Endothelial cell of umbilical vein (primary cell): ENCODE results near the gene DNAL1. TPM values are rescaled to one million over a fixed set of nuclear protein-coding genes. Genes with fewer than 3 reads are reported as not detected.
A peak's percentile ranks its signal among the peaks of the same experiment; 100 is the strongest.

Source experiments
- BruUV-seq: library from RNA; stranded (reverse); fragments of 400-500 nt; replicated peaks from 2 replicates; lab custom pipeline; 2021; lab: Mats Ljungman, UMichigan
- CTCF ChIA-PET: fragments of 300-600, 350-600 bp; sonication (Branson Sonifier 250); formaldehyde crosslinking; loops from one replicate; lab custom pipeline; 2021; ENCODE audit warnings: antibody characterized with exemption, inconsistent platforms; lab: Charles Lee
- POLR2A ChIA-PET: fragments of 300-600, 350-600 bp; sonication (Branson Sonifier 250); formaldehyde crosslinking; loops from one replicate; lab custom pipeline; 2021; ENCODE audit warnings: antibody characterized with exemption, inconsistent platforms; lab: Charles Lee
- DNase-seq: peaks from one replicate; pipeline ENCODE4 v3.0.0-alpha.2; 2011; ENCODE audit warnings: low read depth, low spot score
- FAIRE-seq: peaks from 2 replicates; lab custom pipeline; 2011; peaks lifted over from hg19 to GRCh38; lab: Jason Lieb, UNC
- H2AFZ ChIP-seq: 2 replicates; pipeline ENCODE4 v1.6.0; 2012; ENCODE audit warnings: low read depth, low read length, control low read depth, inconsistent platforms
- H3K27ac ChIP-seq: 2 replicates; pipeline ENCODE4 v1.5.1; 2011; ENCODE audit warnings: low read depth, mild to moderate bottlenecking, control low read depth, low read length, moderate library complexity; ENCODE audit not compliant: insufficient read depth
- H3K27me3 ChIP-seq, 2 experiments: 2 replicates each; pipeline versions ENCODE4 v1.6.0 to v1.6.1; 2011; ENCODE audit warnings: low read length in 2 of 2, mixed read lengths in 1 of 2; ENCODE audit not compliant: control insufficient read depth in 2 of 2, insufficient read depth in 2 of 2
- H3K36me3 ChIP-seq, 2 experiments: 2 replicates in 1 of 2; 3 replicates in 1 of 2; pipeline ENCODE4 v1.5.1; 2011; ENCODE audit warnings: low read length in 2 of 2, mild to moderate bottlenecking in 1 of 2, moderate library complexity in 1 of 2; ENCODE audit not compliant: control insufficient read depth in 2 of 2, insufficient read depth in 2 of 2; ENCODE audit errors: extremely low read depth in 1 of 2
- H3K4me1 ChIP-seq: 3 replicates; pipeline ENCODE4 v1.5.1; 2011; ENCODE audit warnings: mild to moderate bottlenecking, low read length; ENCODE audit not compliant: control insufficient read depth, insufficient read depth; ENCODE audit errors: extremely low read depth
- H3K4me2 ChIP-seq: 2 replicates; pipeline ENCODE4 v1.6.1; 2011; ENCODE audit warnings: low read length, control low read depth, mixed read lengths; ENCODE audit not compliant: insufficient read depth
- H3K4me3 ChIP-seq, 3 experiments: fragments of 200-600 bp in 1 of 3; sonication (generic), shearing (Covaris generic) in 1 of 3; replicated peaks in 1 of 3; 2 replicates each; pipeline ENCODE4 v1.5.1; 2011 to 2016; ENCODE audit warnings: control low read depth in 3 of 3, low read length in 3 of 3, mild to moderate bottlenecking in 2 of 3, inconsistent platforms in 1 of 3, low read depth in 1 of 3, moderate library complexity in 1 of 3; ENCODE audit not compliant: insufficient read depth in 1 of 3
- H3K79me2 ChIP-seq: 2 replicates; pipeline ENCODE4 v1.6.0; 2012; ENCODE audit warnings: low read length, inconsistent platforms; ENCODE audit not compliant: control insufficient read depth, insufficient read depth
- H3K9ac ChIP-seq: replicated peaks from 2 replicates; pipeline ENCODE3; 2011; ENCODE audit warnings: low read length, control low read depth; ENCODE audit not compliant: insufficient read depth; ENCODE audit errors: extremely low read depth
- H3K9me1 ChIP-seq: replicated peaks from 3 replicates; pipeline ENCODE4 v1.6.0; 2011; ENCODE audit warnings: mild to moderate bottlenecking, low read length; ENCODE audit not compliant: control insufficient read depth, insufficient read depth; ENCODE audit errors: extremely low read depth
- H3K9me3 ChIP-seq: replicated peaks from 2 replicates; pipeline ENCODE4 v1.5.1; 2012; ENCODE audit warnings: low read length, inconsistent platforms; ENCODE audit not compliant: control insufficient read depth, insufficient read depth
- H4K20me1 ChIP-seq: replicated peaks from 2 replicates; pipeline ENCODE3; 2011; ENCODE audit warnings: mild to moderate bottlenecking, low read length; ENCODE audit not compliant: control insufficient read depth, insufficient read depth; ENCODE audit errors: extremely low read depth
- JUN ChIP-seq: IDR thresholded peaks from 2 replicates; pipeline ENCODE4 v1.6.1; 2011; ENCODE audit warnings: borderline replicate concordance, low read depth; ENCODE audit not compliant: insufficient read length, insufficient read depth
- POLR2AphosphoS5 ChIP-seq: IDR thresholded peaks from 2 replicates; pipeline ENCODE4 v1.6.1; 2012; ENCODE audit warnings: low read depth, mild to moderate bottlenecking, control low read depth, low read length, moderate library complexity; ENCODE audit not compliant: insufficient read depth
- dilution Hi-C: fragments of 300-500 bp; cut with MboI; formaldehyde crosslinking; loops from one replicate; pipeline ENCODE4 v1.15.0; 2019; ENCODE audit warnings: low sequenced_read_pairs; ENCODE audit not compliant: extremely low pct_ligation_motif_present
- intact Hi-C: fragments of 100-400 bp; cut with micrococcal nuclease; formaldehyde crosslinking; loops from one replicate; pipeline ENCODE4 v1.10.0; 2022
- polyA plus RNA-seq, 4 experiments: library from polyadenylated mRNA; depleted of rRNA in 3 of 4; stranded (reverse) in 3 of 4; unstranded in 1 of 4; fragments of >200 nt; gene quantifications; 2 replicates each; pipeline versions ENCODE4 v1.2.1 to v1.2.3, GENCODE V29; 2011 to 2012; ENCODE audit warnings: missing spikeins in 1 of 4
- total RNA-seq: library from RNA; stranded (reverse); gene quantifications from 2 replicates; pipeline ENCODE4 v1.2.3, GENCODE V29; 2021
- TF ChIP-seq, protein P1 (sequence below), 2 donors: IDR thresholded peaks; 1 replicate in 1 of 2; 2 replicates in 1 of 2; pipeline ENCODE4 v1.5.1; 2011; ENCODE audit warnings: low read length in 2 of 2, mild to moderate bottlenecking in 2 of 2, moderate library complexity in 2 of 2, control low read depth in 1 of 2, inconsistent platforms in 1 of 2, low read depth in 1 of 2; ENCODE audit not compliant: insufficient read depth in 1 of 2; ENCODE audit errors: extremely low read depth in 1 of 2

DNAL1 gene
- total and polyA plus RNA-seq, 2 donors (not counting 3 experiments of a cell fraction or from before 2014, with no cell fraction given) = 2.4 to 15.3 TPM

DNA sequence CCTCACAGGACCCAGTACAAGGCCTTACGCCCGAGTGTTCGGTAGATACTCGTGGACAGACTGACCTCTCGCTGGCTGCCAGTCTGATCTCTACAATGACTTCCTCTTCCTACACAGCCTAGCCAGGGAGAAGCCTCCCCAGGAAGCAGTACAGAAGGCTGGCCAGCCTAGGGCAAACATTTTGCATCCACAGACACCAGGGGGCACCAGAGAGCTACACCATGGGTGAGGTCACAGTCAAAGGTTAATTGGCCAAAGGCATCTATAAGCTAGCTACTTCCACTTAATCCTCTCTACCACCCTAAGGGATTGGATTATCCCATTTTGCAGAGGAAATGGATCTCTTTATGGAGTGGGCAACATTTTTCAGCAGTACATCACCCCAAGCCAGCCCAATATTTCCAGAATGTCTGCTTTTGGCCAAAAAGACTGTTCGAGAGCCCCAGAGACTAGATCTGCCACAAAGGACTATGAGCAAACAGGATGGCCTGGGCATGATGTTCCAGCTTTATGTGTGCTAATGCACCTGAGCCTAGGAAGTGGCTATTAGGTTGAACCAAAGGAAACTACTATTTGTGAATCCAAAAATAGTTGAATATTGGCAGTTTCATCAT lies 84.0 kb downstream of the DNAL1 start:
- DNase-seq (peak; percentile 88), FAIRE-seq (peak; percentile 99)
- intact Hi-C loops = loop anchor here (1.0 to 5.0 kb wide), 8 partner anchors 12 to 310 kb away; partner anchors contain the start of gene ZNF410
- ChIA-PET POLR2A (interaction anchor here (0.7 to 1.4 kb wide), 4 partner anchors 11 to 25 kb away, joined by 3 to 7 read pairs (median 4); no protein-coding TSS in a partner anchor), CTCF (interaction anchor here (0.6 to 12.5 kb wide), 34 partner anchors 9 to 309 kb away, joined by 3 to 245 read pairs (median 5); partner anchors contain the start of genes PNMA1, PTGR2 and ZNF410)
- Histone ChIP-seq H3K4me1 (peaks cover 51% of the 10 kb centered on the region), H3K9ac (peak overlapping the region; percentile 25), H2AFZ (no peak overlapping the region), H3K4me3 (no peak overlapping the region), H3K9me3 (no peaks in the 10 kb centered on the region), H4K20me1 (no peaks in the 10 kb centered on the region), H3K9me1 (no peaks in the 10 kb centered on the region), H3K79me2 (peaks cover 35% of the 10 kb centered on the region), H3K36me3 (peaks cover 30 to 40% of the 10 kb centered on the region in 2 experiments), H3K27me3 (no peaks in the 10 kb centered on the region), H3K27ac (peak overlapping the region; percentile 70), H3K4me2 (peak overlapping the region; percentile 44)
- dilution Hi-C loops = no loop called here
- no TSS peak for BruUV-seq
- TF ChIP-seq JUN (no peak), POLR2AphosphoS5 (peak; percentile 29)
- TF ChIP-seq, protein P1, sequence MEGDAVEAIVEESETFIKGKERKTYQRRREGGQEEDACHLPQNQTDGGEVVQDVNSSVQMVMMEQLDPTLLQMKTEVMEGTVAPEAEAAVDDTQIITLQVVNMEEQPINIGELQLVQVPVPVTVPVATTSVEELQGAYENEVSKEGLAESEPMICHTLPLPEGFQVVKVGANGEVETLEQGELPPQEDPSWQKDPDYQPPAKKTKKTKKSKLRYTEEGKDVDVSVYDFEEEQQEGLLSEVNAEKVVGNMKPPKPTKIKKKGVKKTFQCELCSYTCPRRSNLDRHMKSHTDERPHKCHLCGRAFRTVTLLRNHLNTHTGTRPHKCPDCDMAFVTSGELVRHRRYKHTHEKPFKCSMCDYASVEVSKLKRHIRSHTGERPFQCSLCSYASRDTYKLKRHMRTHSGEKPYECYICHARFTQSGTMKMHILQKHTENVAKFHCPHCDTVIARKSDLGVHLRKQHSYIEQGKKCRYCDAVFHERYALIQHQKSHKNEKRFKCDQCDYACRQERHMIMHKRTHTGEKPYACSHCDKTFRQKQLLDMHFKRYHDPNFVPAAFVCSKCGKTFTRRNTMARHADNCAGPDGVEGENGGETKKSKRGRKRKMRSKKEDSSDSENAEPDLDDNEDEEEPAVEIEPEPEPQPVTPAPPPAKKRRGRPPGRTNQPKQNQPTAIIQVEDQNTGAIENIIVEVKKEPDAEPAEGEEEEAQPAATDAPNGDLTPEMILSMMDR (IDR thresholded peaks at IDR 0.05; ENCODE audit: extremely low read depth in 1 of 2, insufficient read depth in 1 of 2, low read depth in 1 of 2, low read length in 2 of 2) = peak; percentile 90 to 91
